Fibroblast of peridontal ligament (primary cell): Measurements from ENCODE around the gene TENM4.
"Not testable (repeated sequence)": the region's sequence is repeated elsewhere in the genome, so short reads cannot be mapped to it uniquely, and the experiment has no call there.

Source experiments
- DNase-seq: peaks from one replicate; pipeline ENCODE4 v3.0.0-alpha.2; 2010; ENCODE audit errors: extremely low read depth

The TENM4 gene

GRCh38 chr11:79021601-79022000 is 419.2 kb downstream of the TENM4 start:
- no peak for DNase-seq

GRCh38 chr11:79019975-79020374 is 420.9 kb downstream of the TENM4 start:
- no peak for DNase-seq

GRCh38 chr11:79019277-79019676 is 421.6 kb downstream of the TENM4 start:
- DNase-seq: no peak

- peak; percentile 94 for DNase-seq
Observed at GRCh38 chr11:79018371-79018849, 422.4 kb downstream of the TENM4 start.

GRCh38 chr11:79017811-79018210 is 423.0 kb downstream of the TENM4 start:
- DNase-seq: peak; percentile 6

- peak; percentile 34 for DNase-seq
Observed at GRCh38 chr11:79013509-79013908, 427.3 kb downstream of the TENM4 start.

GRCh38 chr11:79011357-79011756 is 429.5 kb downstream of the TENM4 start:
- DNase-seq: no peak

- no peak for DNase-seq
Observed at GRCh38 chr11:79007771-79008402, 432.9 kb downstream of the TENM4 start.

GRCh38 chr11:79006854-79007253 is 434.0 kb downstream of the TENM4 start:
- no peak for DNase-seq

GRCh38 chr11:78996007-78996406 is 444.8 kb downstream of the TENM4 start:
- DNase-seq: peak; percentile 15

- DNase-seq: no peak
Observed at GRCh38 chr11:78995171-78995570, 445.7 kb downstream of the TENM4 start.

GRCh38 chr11:78993802-78994430 is 446.9 kb downstream of the TENM4 start:
- no peak for DNase-seq

GRCh38 chr11:78991681-78992080 is 449.1 kb downstream of the TENM4 start:
- no peak for DNase-seq

- DNase-seq: no peak
Observed at GRCh38 chr11:78990261-78990660, 450.6 kb downstream of the TENM4 start.

GRCh38 chr11:78987748-78988147 is 453.1 kb downstream of the TENM4 start:
- no peak for DNase-seq

GRCh38 chr11:78986305-78986704 is 454.5 kb downstream of the TENM4 start:
- no peak for DNase-seq

- no peak for DNase-seq
Observed at GRCh38 chr11:78985663-78986062, 455.2 kb downstream of the TENM4 start.

- DNase-seq: no peak
Observed at GRCh38 chr11:78982473-78982872, 458.4 kb downstream of the TENM4 start.

GRCh38 chr11:78981153-78981552 is 459.7 kb downstream of the TENM4 start:
- DNase-seq: no peak

- no peak for DNase-seq
Observed at GRCh38 chr11:78978831-78979230, 462.0 kb downstream of the TENM4 start.

GRCh38 chr11:78977848-78978247 is 463.0 kb downstream of the TENM4 start:
- DNase-seq: not testable (repeated sequence)

- DNase-seq: no peak
Observed at GRCh38 chr11:78977009-78977408, 463.8 kb downstream of the TENM4 start.

GRCh38 chr11:78975081-78975480 is 465.7 kb downstream of the TENM4 start:
- DNase-seq: no peak

- no peak for DNase-seq
Observed at GRCh38 chr11:78973876-78974275, 467.0 kb downstream of the TENM4 start.
